Gastroesophageal sphincter (tissue), 4 donors: ENCODE measurements around the gene PPP1R3C. TPM values are rescaled to one million over a fixed set of nuclear protein-coding genes. Genes with fewer than 3 reads are reported as not detected.

Source experiments
- ATAC-seq: fragments of 150-250 bp; one replicate; pipeline ENCODE4 v1.9.1; 2016; ENCODE audit warnings: mild to moderate bottlenecking, moderate library complexity
- H3K27ac ChIP-seq, 4 donors: fragments of 200-600 bp; sonication (generic) in 3 of 4; 1 replicate in 3 of 4; 2 replicates in 1 of 4; pipeline ENCODE4 v1.5.1; 2016 to 2019
- H3K27me3 ChIP-seq: fragments of 200-600 bp; sonication (generic); one replicate; pipeline ENCODE4 v1.5.1; 2019
- H3K36me3 ChIP-seq, 2 donors: fragments of 200-600 bp; sonication (generic); one replicate each; pipeline ENCODE4 v1.5.1; 2019; ENCODE audit warnings: control low read depth in 1 of 2
- H3K4me1 ChIP-seq, 3 donors: fragments of 200-600 bp; sonication (generic); 1 replicate in 2 of 3; 2 replicates in 1 of 3; pipeline ENCODE4 v1.5.1; 2016 to 2019; ENCODE audit warnings: control low read depth in 2 of 3
- H3K4me3 ChIP-seq, 2 donors: fragments of 200-600 bp; sonication (generic); one replicate each; pipeline ENCODE4 v1.5.1; 2019; ENCODE audit warnings: mild to moderate bottlenecking in 1 of 2, moderate library complexity in 1 of 2
- H3K9me3 ChIP-seq, 3 donors: fragments of 200-600 bp; sonication (generic); one replicate each; pipeline ENCODE4 v1.5.1; 2017 to 2019; ENCODE audit warnings: control low read depth in 2 of 3
- EP300 ChIP-seq: sonication (generic); formaldehyde crosslinking; IDR thresholded peaks from one replicate; pipeline ENCODE4 v1.6.1; 2017; ENCODE audit warnings: antibody characterized with exemption, mild to moderate bottlenecking
- POLR2A ChIP-seq, 2 donors: fragments of 450-650 bp; IDR thresholded peaks; one replicate each; pipeline ENCODE4 v1.6.1; 2017; ENCODE audit warnings: antibody characterized with exemption in 2 of 2, mild to moderate bottlenecking in 2 of 2, moderate library complexity in 1 of 2
- POLR2AphosphoS5 ChIP-seq: sonication (generic); formaldehyde crosslinking; IDR thresholded peaks from one replicate; pipeline ENCODE4 v1.6.1; 2017; ENCODE audit warnings: antibody characterized with exemption
- WGBS, 2 donors: methylation state at CpG; one replicate each; pipeline ENCODE4 v1.1.5; 2018; ENCODE audit warnings: low coverage in 1 of 2; 5-methylcytosine and 5-hydroxymethylcytosine counted together
- total RNA-seq, 4 donors: library from RNA; depleted of rRNA; stranded (reverse); fragments of >200 nt; gene quantifications; one replicate each; pipeline ENCODE4 v1.1.0, GENCODE V29; 2016
- TF ChIP-seq, protein P1 (sequence below), 4 experiments: fragments of 200-600 bp in 2 of 4; fragments of 450-650 bp in 2 of 4; sonication (generic) in 1 of 4; IDR thresholded peaks; one replicate each; pipeline ENCODE4 v1.5.1; 2017 to 2019; ENCODE audit warnings: antibody characterized with exemption in 4 of 4, mild to moderate bottlenecking in 2 of 4, moderate library complexity in 2 of 4

The PPP1R3C gene
- total RNA-seq, 4 donors from 2014 or later, result 83.3 to 162 (median 96.2) TPM

DNA sequence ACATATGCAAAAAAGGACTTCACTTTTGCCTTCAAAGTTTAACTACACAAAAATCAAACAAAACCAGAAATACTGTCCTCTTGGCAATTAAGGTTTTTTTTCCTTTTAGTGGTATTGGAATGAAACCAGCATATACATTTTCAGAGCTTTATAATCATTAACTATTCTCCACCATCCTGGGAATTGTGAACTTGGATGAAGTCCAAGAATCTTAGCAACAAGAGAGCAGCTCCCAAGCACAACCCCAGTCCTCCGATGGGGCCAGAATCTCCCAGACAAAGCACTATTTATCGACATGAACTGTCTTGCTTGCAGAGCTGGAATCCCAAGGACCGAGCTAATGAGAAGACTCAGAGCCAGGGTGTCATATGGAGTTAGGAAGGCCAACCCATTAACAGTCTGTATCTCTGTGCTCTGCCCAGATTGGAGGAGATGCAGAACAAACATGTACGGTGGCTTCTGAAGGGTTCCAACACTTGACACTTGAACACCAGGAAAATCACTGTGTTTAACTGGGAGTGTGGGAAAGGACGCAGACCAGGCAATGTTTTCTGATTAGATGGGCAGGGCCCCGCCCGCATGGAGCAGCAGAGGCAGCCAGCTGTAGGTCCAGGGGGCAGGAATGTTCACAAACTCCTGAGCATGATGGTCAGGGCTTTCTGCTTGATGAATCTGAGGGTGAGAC is 35.5 kb downstream of the PPP1R3C start:
- TF ChIP-seq POLR2A (IDR thresholded peaks at IDR 0.05) (no peak), POLR2AphosphoS5 (no peak)
- peak overlapping the region; percentile 69 to 92 (median 78) for H3K27ac ChIP-seq
- no peak for ATAC-seq
- no peak overlapping the region for H3K4me3 ChIP-seq
- H3K4me1 ChIP-seq, result peaks cover 16 to 69% (median 22%) of the 10 kb centered on the region in 3 donors
- no peaks in the 10 kb centered on the region for H3K36me3 ChIP-seq
- WGBS, 2 donors, result 23 to 90% methylated on average over 2 to 5 of the region's 7 CpGs
- no peaks in the 10 kb centered on the region for H3K27me3 ChIP-seq
- no peaks in the 10 kb centered on the region for H3K9me3 ChIP-seq

- Histone ChIP-seq H3K4me3 (no peak overlapping the region), H3K27ac (peak overlapping the region; percentile 69 to 92 (median 78)), H3K36me3 (no peaks in the 10 kb centered on the region), H3K27me3 (no peaks in the 10 kb centered on the region), H3K4me1 (peaks cover 22 to 71% (median 25%) of the 10 kb centered on the region in 3 donors), H3K9me3 (no peaks in the 10 kb centered on the region)
- 8% methylated on average over 1 of the region's 1 CpG; no CpG with 5 or more reads in 1 of the 2 donors for WGBS, 2 donors
- peak; percentile 40 for TF ChIP-seq POLR2AphosphoS5
- TF ChIP-seq POLR2A (IDR thresholded peaks at IDR 0.05), result no peak
- peak; percentile 40 for ATAC-seq
Observed at GRCh38 chr10:91596825-91597196, 36.1 kb downstream of the PPP1R3C start.

DNA sequence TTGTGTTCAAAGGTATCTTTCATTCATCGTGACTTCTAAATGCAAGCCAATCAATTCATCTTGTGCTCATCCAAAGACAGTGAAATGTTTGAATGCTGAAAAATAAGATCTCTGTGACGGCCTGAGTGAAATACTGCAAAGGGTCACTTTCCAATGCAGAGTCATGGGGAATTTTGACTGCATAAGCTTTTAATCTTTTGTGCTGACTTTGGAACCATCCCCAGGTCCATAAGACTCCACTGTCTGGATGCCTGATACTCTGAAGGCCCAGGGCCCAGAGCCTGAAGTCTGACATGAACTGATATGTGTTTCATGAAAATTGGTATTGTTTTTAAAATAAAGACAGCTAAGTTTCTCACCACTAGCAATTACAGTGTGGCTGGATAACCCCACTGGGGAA is 39.0 kb downstream of the PPP1R3C start:
- peaks cover 45 to 98% (median 47%) of the 10 kb centered on the region in 3 donors for H3K4me1 ChIP-seq
- H3K27me3 ChIP-seq, result no peaks in the 10 kb centered on the region
- no peak for ATAC-seq
- peak overlapping the region in 3 of 4 donors; percentile 89 to 92 (median 92) for H3K27ac ChIP-seq
- WGBS, 2 donors, result 50% methylated on average over 2 of the region's 2 CpGs; no CpG with 5 or more reads in 1 of the 2 donors
- TF ChIP-seq POLR2AphosphoS5 (no peak), POLR2A (IDR thresholded peaks at IDR 0.05) (no peak), EP300 (no peak)
- TF ChIP-seq, protein P1, sequence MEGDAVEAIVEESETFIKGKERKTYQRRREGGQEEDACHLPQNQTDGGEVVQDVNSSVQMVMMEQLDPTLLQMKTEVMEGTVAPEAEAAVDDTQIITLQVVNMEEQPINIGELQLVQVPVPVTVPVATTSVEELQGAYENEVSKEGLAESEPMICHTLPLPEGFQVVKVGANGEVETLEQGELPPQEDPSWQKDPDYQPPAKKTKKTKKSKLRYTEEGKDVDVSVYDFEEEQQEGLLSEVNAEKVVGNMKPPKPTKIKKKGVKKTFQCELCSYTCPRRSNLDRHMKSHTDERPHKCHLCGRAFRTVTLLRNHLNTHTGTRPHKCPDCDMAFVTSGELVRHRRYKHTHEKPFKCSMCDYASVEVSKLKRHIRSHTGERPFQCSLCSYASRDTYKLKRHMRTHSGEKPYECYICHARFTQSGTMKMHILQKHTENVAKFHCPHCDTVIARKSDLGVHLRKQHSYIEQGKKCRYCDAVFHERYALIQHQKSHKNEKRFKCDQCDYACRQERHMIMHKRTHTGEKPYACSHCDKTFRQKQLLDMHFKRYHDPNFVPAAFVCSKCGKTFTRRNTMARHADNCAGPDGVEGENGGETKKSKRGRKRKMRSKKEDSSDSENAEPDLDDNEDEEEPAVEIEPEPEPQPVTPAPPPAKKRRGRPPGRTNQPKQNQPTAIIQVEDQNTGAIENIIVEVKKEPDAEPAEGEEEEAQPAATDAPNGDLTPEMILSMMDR (IDR thresholded peaks at IDR 0.05), result no peak
- no peak overlapping the region for H3K4me3 ChIP-seq
- no peaks in the 10 kb centered on the region for H3K9me3 ChIP-seq
- no peaks in the 10 kb centered on the region for H3K36me3 ChIP-seq

DNA sequence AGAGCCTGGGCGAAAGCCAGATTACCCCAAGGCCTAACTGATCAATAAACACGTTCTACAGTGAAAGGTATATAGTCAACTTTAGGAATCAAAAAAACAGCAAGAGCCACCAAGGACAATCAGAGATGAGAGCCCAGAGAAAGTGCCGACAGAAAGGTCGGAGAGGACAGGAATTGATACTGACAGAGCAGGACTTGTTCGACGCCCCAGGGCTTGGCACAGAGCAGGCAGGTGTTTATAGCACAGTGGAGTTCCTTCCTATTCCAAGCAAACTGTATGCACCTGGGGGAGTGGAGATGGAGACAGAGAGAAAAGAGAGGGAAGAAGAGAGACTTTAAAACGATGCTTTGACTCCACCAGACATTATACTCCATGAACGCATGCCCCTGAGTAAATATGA is 39.5 kb downstream of the PPP1R3C start:
- no peak for ATAC-seq
- TF ChIP-seq POLR2A (IDR thresholded peaks at IDR 0.05) (no peak), EP300 (no peak), POLR2AphosphoS5 (no peak)
- TF ChIP-seq, protein P1 (IDR thresholded peaks at IDR 0.05), result no peak
- peaks cover 49 to 98% (median 52%) of the 10 kb centered on the region in 3 donors for H3K4me1 ChIP-seq
- WGBS, 2 donors, result 76 to 77% methylated on average over 6 to 8 of the region's 8 CpGs
- peak overlapping the region; percentile 89 to 94 (median 92) for H3K27ac ChIP-seq
- H3K36me3 ChIP-seq, result no peaks in the 10 kb centered on the region
- H3K9me3 ChIP-seq, result no peaks in the 10 kb centered on the region
- no peaks in the 10 kb centered on the region for H3K27me3 ChIP-seq
- no peak overlapping the region for H3K4me3 ChIP-seq

DNA sequence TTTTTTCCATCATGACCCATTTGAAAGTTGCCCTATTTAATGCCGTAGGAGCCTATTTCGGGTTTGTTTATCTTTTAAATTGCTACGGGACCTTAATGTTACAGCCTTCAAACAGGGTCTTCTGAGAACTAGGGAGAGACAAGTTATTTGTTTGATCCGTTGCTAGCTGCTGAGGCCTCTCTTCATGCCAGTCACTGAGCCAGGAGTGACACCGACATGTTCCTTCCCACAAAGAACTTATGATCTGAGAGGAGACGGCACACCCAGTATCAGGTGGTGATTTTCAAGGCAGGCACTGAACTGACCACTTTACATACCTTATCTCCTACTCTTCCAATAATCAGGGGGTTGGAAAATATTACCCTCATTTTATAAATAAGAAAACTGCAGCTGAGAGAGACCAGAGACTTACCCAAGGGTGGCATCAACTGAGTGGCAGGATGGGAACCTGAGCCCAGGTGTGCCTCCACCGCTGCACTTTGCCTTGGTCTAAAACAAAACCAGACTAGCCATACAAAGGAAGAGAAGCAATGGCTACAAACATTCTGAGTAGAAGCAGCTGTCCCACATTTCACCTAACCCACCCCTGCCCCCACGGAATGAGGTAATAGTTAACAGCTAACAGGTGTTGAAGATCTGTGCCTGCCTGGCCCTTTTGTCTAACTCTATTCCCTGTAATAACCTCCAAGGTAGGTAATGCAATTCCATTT is 40.5 kb downstream of the PPP1R3C start:
- H3K4me1 ChIP-seq, result peaks cover 52 to 96% (median 58%) of the 10 kb centered on the region in 3 donors
- H3K36me3 ChIP-seq, result no peaks in the 10 kb centered on the region
- 18 to 31% methylated on average over 6 to 7 of the region's 8 CpGs for WGBS, 2 donors
- H3K9me3 ChIP-seq, result no peaks in the 10 kb centered on the region
- H3K4me3 ChIP-seq, result no peak overlapping the region
- TF ChIP-seq POLR2A (IDR thresholded peaks at IDR 0.05), result no peak
- TF ChIP-seq POLR2AphosphoS5, result peak; percentile 9
- H3K27me3 ChIP-seq, result no peaks in the 10 kb centered on the region
- ATAC-seq, result no peak
- H3K27ac ChIP-seq, result peak overlapping the region; percentile 89 to 94 (median 92)

GRCh38 chr10:91591797-91592174 is 41.1 kb downstream of the PPP1R3C start:
- H3K27ac ChIP-seq, result peak overlapping the region; percentile 89 to 94 (median 92)
- H3K9me3 ChIP-seq, result no peaks in the 10 kb centered on the region
- H3K4me3 ChIP-seq, result no peak overlapping the region
- H3K36me3 ChIP-seq, result no peaks in the 10 kb centered on the region
- no peaks in the 10 kb centered on the region for H3K27me3 ChIP-seq
- TF ChIP-seq POLR2AphosphoS5 (no peak), EP300 (no peak), POLR2A (IDR thresholded peaks at IDR 0.05) (no peak)
- TF ChIP-seq, protein P1 (IDR thresholded peaks at IDR 0.05), result no peak
- 13 to 21% methylated on average over 7 of the region's 7 CpGs for WGBS, 2 donors
- H3K4me1 ChIP-seq, result peaks cover 46 to 95% (median 54%) of the 10 kb centered on the region in 3 donors
- ATAC-seq, result no peak
